Spleen (tissue), 11 donors: ENCODE results near the gene GRIN2D. TPM values are rescaled to one million over a fixed set of nuclear protein-coding genes. Genes with fewer than 3 reads are reported as not detected.

ENCODE experiments used
- DNase-seq: peaks from one replicate; pipeline ENCODE4 v3.0.0-alpha.2; 2020
- H3K27ac ChIP-seq, 8 donors: fragments of 200-600 bp; sonication (generic) in 7 of 8; 1 replicate in 4 of 8; 2 replicates in 4 of 8; pipeline versions ENCODE4 v1.5.0 to v1.8.0; 2016 to 2021; ENCODE audit warnings: inconsistent platforms in 4 of 8, mild to moderate bottlenecking in 4 of 8, moderate library complexity in 1 of 8
- H3K27me3 ChIP-seq, 7 donors: fragments of 200-600 bp; sonication (generic) in 6 of 7; replicated peaks in 1 of 7; 1 replicate in 4 of 7; 2 replicates in 3 of 7; pipeline versions ENCODE4 v1.5.0 to v1.8.0; 2016 to 2021; ENCODE audit warnings: inconsistent platforms in 3 of 7, mild to moderate bottlenecking in 1 of 7
- H3K36me3 ChIP-seq, 6 donors: fragments of 200-600 bp; sonication (generic) in 5 of 6; 1 replicate in 4 of 6; 2 replicates in 2 of 6; pipeline versions ENCODE4 v1.5.0 to v1.8.0; 2016 to 2021; ENCODE audit warnings: inconsistent platforms in 2 of 6
- H3K4me1 ChIP-seq, 6 donors: fragments of 200-600 bp; sonication (generic) in 5 of 6; 1 replicate in 3 of 6; 2 replicates in 3 of 6; pipeline versions ENCODE4 v1.5.0 to v1.8.0; 2016 to 2021; ENCODE audit warnings: inconsistent platforms in 3 of 6
- H3K4me3 ChIP-seq, 8 donors: fragments of 200-600 bp; sonication (generic) in 7 of 8; 1 replicate in 4 of 8; 2 replicates in 4 of 8; pipeline versions ENCODE4 v1.5.0 to v1.8.0; 2016 to 2021; ENCODE audit warnings: inconsistent platforms in 4 of 8, mild to moderate bottlenecking in 4 of 8, moderate library complexity in 2 of 8
- H3K9me3 ChIP-seq, 8 donors: fragments of 200-600 bp; sonication (generic) in 7 of 8; 1 replicate in 4 of 8; 2 replicates in 4 of 8; pipeline versions ENCODE4 v1.5.0 to v1.8.0; 2016 to 2021; ENCODE audit warnings: inconsistent platforms in 4 of 8
- CTCF ChIP-seq, 11 experiments: fragments of 200-600 bp in 7 of 11; fragments of 450-650 bp in 4 of 11; sonication (generic) in 4 of 11; IDR thresholded peaks in 8 of 11; conservative IDR thresholded peaks in 3 of 11; 1 replicate in 7 of 11; 2 replicates in 4 of 11; pipeline versions ENCODE4 v1.4.0 to v1.8.0; 2016 to 2021; ENCODE audit warnings: antibody characterized with exemption in 11 of 11, inconsistent platforms in 4 of 11, mild to moderate bottlenecking in 1 of 11
- POLR2A ChIP-seq, 3 donors: fragments of 450-650 bp; IDR thresholded peaks; one replicate each; pipeline ENCODE4 v1.5.1; 2017; ENCODE audit warnings: antibody characterized with exemption in 3 of 3, mild to moderate bottlenecking in 1 of 3
- POLR2AphosphoS5 ChIP-seq, 3 donors: sonication (generic); formaldehyde crosslinking; IDR thresholded peaks; one replicate each; pipeline ENCODE4 v1.5.1; 2017; ENCODE audit warnings: antibody characterized with exemption in 3 of 3
- WGBS, 5 donors: extraction: QIAGEN DNeasy Blood & Tissue Kit in 3 of 5; methylation state at CpG; one replicate each; pipeline versions ENCODE4 v1.1.5 to v1.1.7; 2013 to 2018; 5-methylcytosine and 5-hydroxymethylcytosine counted together
- intact Hi-C: fragments of 100-400 bp; cut with DNase I; formaldehyde crosslinking; loops from one replicate; pipeline ENCODE4 v1.15.0; 2023; ENCODE audit warnings: low total_unique reads
- polyA plus RNA-seq, 3 donors: library from polyadenylated mRNA; stranded (reverse); fragments of 200-250 nt; gene quantifications; one replicate each; pipeline ENCODE4 v1.2.1, GENCODE V29; 2013
- total RNA-seq, 7 donors: library from RNA; depleted of rRNA in 3 of 7; stranded (reverse); fragments of >200 nt in 3 of 7; fragmentation: NEBNext Ultra II Directional in 4 of 7; extraction: Animal tissue kit (Norgen Biotek cat#: 25700) in 4 of 7; gene quantifications; one replicate each; pipeline versions ENCODE4 v1.1.0 to v1.2.1, GENCODE V29; 2016 to 2021
- donor health status: healthy with polysubstance abuse.
- donor health status: DM: no; HTN: no; CAD: no; lungs with moderate emphysema.
- donor health status: DM: no; HTN: no; CAD: no.
- donor health status: Bipolar disorder and iron deficiency.
- donor health status: healthy.
- donor health status: DM: no; HTN: no; CAD: no.
- donor health status: DM: yes; HTN: yes; CAD: no.

Gene GRIN2D
- total and polyA plus RNA-seq, 10 donors: 0.07 to 1.2 (median 0.50) TPM

DNA sequence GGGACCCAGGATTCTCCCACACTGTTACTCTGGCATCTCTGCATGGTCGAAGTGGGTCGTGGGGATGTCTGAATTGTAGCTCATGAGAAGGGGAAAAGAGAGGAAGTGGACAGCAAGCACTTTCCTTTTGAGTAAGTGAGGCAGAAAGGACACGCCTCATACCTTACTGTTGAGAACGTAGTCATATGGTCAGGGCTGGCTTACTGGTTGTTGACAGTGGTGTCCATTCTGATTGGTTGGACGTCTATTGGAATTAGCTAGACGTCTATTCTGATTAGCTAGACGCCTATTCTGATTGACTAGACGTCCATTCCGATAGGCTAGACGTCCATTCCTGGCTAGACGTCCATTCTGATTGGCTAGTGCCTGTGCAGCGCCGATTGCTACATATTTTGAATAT lies 12.4 kb downstream of the GRIN2D start:
- H3K36me3 ChIP-seq: no peaks in the 10 kb centered on the region
- H3K27me3 ChIP-seq: peaks cover 0 to 22% (median 0%) of the 10 kb centered on the region in 7 donors
- no peak overlapping the region for H3K4me3 ChIP-seq
- no peak for DNase-seq
- 72 to 79% (median 76%) methylated on average over 13 of the region's 13 CpGs for WGBS, 5 donors
- TF ChIP-seq POLR2AphosphoS5 (IDR thresholded peaks at IDR 0.05): no peak
- no peak for TF ChIP-seq POLR2A (IDR thresholded peaks at IDR 0.05)
- TF ChIP-seq CTCF (IDR thresholded peaks at IDR 0.05 in 8 of 11, conservative IDR thresholded peaks at IDR 0.05 in 3 of 11): no peak
- H3K4me1 ChIP-seq: peaks cover 0 to 8% (median 2%) of the 10 kb centered on the region in 6 donors
- intact Hi-C loops: no loop called here
- peaks cover 0 to 5% (median 0%) of the 10 kb centered on the region in 8 donors for H3K9me3 ChIP-seq
- no peak overlapping the region for H3K27ac ChIP-seq

DNA sequence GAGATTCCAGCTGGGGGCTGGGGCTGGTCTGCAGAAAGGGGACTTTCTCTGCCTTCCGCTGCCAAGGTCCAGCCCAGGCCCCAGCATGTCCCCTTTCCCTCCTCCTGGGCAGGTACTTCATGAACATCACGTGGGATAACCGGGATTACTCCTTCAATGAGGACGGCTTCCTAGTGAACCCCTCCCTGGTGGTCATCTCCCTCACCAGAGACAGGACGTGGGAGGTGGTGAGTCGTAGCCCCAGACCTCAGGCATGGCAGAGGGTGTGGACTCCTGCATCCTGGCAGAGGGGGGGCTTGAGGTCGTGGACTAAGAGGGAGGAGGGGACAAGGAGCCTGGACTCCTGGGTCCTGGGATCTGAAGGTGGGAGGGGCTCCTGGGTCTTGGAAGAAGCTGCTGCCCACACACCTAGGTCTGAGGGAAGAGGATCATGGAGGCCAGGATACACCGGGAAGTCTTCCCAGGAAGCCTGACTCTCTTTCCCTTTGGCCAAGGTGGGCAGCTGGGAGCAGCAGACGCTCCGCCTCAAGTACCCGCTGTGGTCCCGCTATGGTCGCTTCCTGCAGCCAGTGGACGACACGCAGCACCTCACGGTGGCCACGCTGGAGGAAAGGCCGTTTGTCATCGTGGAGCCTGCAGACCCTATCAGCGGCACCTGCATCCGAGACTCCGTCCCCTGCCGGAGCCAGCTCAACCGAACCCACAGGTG lies 20.6 kb downstream of the GRIN2D start:
- peaks cover 0 to 47% (median 19%) of the 10 kb centered on the region in 7 donors for H3K27me3 ChIP-seq
- no peak for TF ChIP-seq POLR2A (IDR thresholded peaks at IDR 0.05)
- no peak for TF ChIP-seq POLR2AphosphoS5 (IDR thresholded peaks at IDR 0.05)
- TF ChIP-seq CTCF (IDR thresholded peaks at IDR 0.05 in 8 of 11, conservative IDR thresholded peaks at IDR 0.05 in 3 of 11): no peak
- 42 to 58% (median 50%) methylated on average over 21 to 24 of the region's 24 CpGs for WGBS, 5 donors
- intact Hi-C loops: no loop called here
- peak overlapping the region in 1 of 8 donors; percentile 63 for H3K4me3 ChIP-seq
- no peak for DNase-seq
- H3K36me3 ChIP-seq: no peaks in the 10 kb centered on the region
- peak overlapping the region in 2 of 8 donors; percentile 19 to 45 for H3K27ac ChIP-seq
- no peaks in the 10 kb centered on the region for H3K9me3 ChIP-seq
- peaks cover 0 to 34% (median 19%) of the 10 kb centered on the region in 6 donors for H3K4me1 ChIP-seq

DNA sequence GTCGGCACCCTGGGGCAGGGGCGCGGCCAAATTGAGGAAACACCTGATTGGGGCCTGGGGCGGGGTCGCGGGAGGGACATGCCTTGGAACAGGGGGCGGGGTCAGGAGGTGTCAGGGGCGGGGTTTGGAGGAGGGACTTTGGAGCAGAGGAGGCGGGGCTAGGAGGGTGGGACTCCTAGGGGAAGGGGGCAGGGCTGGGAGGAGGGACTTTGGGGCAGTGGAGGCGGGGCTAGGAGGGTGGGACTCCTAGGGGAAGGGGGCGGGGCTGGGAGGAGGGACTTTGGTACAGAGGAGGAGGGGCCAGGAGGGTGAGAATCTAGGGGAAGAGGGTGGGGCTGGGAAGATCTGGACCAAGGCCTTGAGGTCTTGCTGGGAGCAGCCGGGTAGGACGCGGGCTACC lies 21.9 kb downstream of the GRIN2D start:
- Histone ChIP-seq H3K36me3 (no peaks in the 10 kb centered on the region), H3K9me3 (no peaks in the 10 kb centered on the region), H3K27me3 (peaks cover 0 to 49% (median 19%) of the 10 kb centered on the region in 7 donors), H3K4me3 (peak overlapping the region in 5 of 8 donors; percentile 7 to 63 (median 32)), H3K27ac (peak overlapping the region in 1 of 8 donors; percentile 19), H3K4me1 (peaks cover 0 to 38% (median 22%) of the 10 kb centered on the region in 6 donors)
- no peak for TF ChIP-seq CTCF (IDR thresholded peaks at IDR 0.05 in 8 of 11, conservative IDR thresholded peaks at IDR 0.05 in 3 of 11)
- no peak for TF ChIP-seq POLR2A (IDR thresholded peaks at IDR 0.05)
- TF ChIP-seq POLR2AphosphoS5 (IDR thresholded peaks at IDR 0.05): no peak
- peak; percentile 85 for DNase-seq
- intact Hi-C loops: no loop called here
- WGBS, 5 donors: 2 to 11% (median 6%) methylated on average over 9 to 14 of the region's 14 CpGs

DNA sequence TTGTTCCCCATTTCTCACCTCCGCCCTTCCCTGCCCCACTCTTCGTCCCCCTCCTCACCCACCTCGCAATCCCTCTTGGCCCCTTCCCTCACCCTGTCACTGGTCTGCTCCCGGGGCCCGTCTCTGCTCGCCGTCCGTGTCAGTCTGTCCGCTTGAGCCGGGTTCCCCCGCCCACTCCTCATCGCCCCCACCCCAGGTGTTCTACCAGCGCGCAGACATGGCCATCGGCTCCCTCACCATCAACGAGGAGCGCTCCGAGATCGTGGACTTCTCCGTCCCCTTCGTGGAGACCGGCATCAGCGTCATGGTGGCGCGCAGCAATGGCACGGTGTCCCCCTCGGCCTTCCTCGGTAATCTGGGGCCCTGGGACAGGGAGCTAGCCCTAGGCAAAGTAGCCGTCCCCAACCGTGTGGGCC lies 22.3 kb downstream of the GRIN2D start:
- 26 to 38% (median 34%) methylated on average over 26 to 30 of the region's 30 CpGs for WGBS, 5 donors
- DNase-seq: no peak
- H3K9me3 ChIP-seq: no peaks in the 10 kb centered on the region
- intact Hi-C loops: no loop called here
- TF ChIP-seq POLR2A (IDR thresholded peaks at IDR 0.05): no peak
- no peak for TF ChIP-seq POLR2AphosphoS5 (IDR thresholded peaks at IDR 0.05)
- no peak for TF ChIP-seq CTCF (IDR thresholded peaks at IDR 0.05 in 8 of 11, conservative IDR thresholded peaks at IDR 0.05 in 3 of 11)
- peaks cover 0 to 49% (median 19%) of the 10 kb centered on the region in 7 donors for H3K27me3 ChIP-seq
- peak overlapping the region in 6 of 8 donors; percentile 7 to 63 (median 20) for H3K4me3 ChIP-seq
- H3K4me1 ChIP-seq: peaks cover 0 to 38% (median 22%) of the 10 kb centered on the region in 6 donors
- no peaks in the 10 kb centered on the region for H3K36me3 ChIP-seq
- no peak overlapping the region for H3K27ac ChIP-seq
